AG09309 (cell line): ENCODE measurements around the gene XRCC6.

Source experiments
- DNase-seq: peaks from one replicate; pipeline ENCODE4 v3.0.0-alpha.2; 2010; ENCODE audit warnings: low read depth
- H3K4me3 ChIP-seq: 2 replicates; pipeline ENCODE4 v1.5.1; 2011; ENCODE audit warnings: mild to moderate bottlenecking, low read depth, low read length, moderate library complexity; ENCODE audit not compliant: control insufficient read depth
- CTCF ChIP-seq: IDR thresholded peaks from 2 replicates; pipeline ENCODE4 v1.5.1; 2011; ENCODE audit warnings: mild to moderate bottlenecking, low read depth, low read length, inconsistent platforms; ENCODE audit not compliant: insufficient read depth, control insufficient read depth; ENCODE audit errors: missing control alignments

Gene XRCC6

GRCh38 chr22:41597635-41597953 lies 23.5 kb upstream of the XRCC6 start:
- no peak for DNase-seq
- TF ChIP-seq CTCF: no peak

GRCh38 chr22:41598081-41598480 lies 23.0 kb upstream of the XRCC6 start:
- TF ChIP-seq CTCF: no peak
- no peak overlapping the region for H3K4me3 ChIP-seq
- DNase-seq: no peak

More at GRCh38 chr22:41597635-41597953, 23.5 kb upstream of the XRCC6 start:
- no peak overlapping the region for H3K4me3 ChIP-seq

- DNase-seq: no peak
- no peak for TF ChIP-seq CTCF
- no peak overlapping the region for H3K4me3 ChIP-seq
Observed at GRCh38 chr22:41598891-41599635, 22.0 kb upstream of the XRCC6 start.

GRCh38 chr22:41600976-41601375 lies 20.1 kb upstream of the XRCC6 start:
- no peak for DNase-seq
- H3K4me3 ChIP-seq: no peak overlapping the region
- no peak for TF ChIP-seq CTCF

GRCh38 chr22:41603873-41604332 lies 17.2 kb upstream of the XRCC6 start:
- no peak overlapping the region for H3K4me3 ChIP-seq
- DNase-seq: no peak
- no peak for TF ChIP-seq CTCF

- TF ChIP-seq CTCF: no peak
- no peak for DNase-seq
- H3K4me3 ChIP-seq: no peak overlapping the region
Observed at GRCh38 chr22:41608386-41608785, 12.7 kb upstream of the XRCC6 start.
